ENCODE measurements around the gene PIM2. TPM values are rescaled to one million over a fixed set of nuclear protein-coding genes. Genes with fewer than 3 reads are reported as not detected.

The PIM2 gene
- total and polyA plus RNA-seq, 2 of the 4 experiments (the other 2 are of a cell fraction): 7.3 to 9.4 TPM

DNA sequence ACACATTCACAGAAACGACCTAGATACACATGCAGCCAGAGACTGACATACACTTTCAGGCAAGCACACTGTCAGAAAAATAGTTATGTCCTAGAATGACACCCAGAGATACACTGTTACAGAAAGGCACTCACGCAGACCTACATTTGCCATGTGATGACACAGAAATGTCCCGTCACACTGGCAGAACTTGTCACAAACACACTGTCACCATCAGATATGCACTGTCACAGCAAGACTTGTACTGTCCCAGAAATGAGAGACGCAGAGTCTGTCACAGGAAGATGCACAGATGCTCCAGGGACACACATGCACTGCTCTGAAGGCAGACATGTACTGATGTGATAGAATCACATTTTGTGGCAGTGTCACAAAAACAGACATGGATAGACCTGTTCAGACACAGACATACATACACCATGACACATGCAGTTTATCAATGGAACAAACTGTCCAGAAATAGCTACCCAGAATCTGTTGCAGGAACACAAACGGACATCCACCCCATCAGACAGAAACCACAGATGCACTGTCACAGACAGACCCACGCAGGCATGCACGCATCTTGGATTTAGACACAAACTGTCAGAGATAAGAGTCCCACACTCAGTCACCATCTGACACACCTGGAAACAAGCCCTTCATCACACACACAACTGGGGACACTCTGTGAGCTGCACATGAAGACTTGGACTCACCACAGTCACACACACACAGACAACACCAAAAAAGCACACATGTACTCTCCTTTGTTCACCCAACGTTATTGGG is 1.3 kb upstream of the PIM2 start:
- TF ChIP-seq RCOR1 (IDR thresholded peaks at IDR 0.05; ENCODE audit: insufficient replicate concordance, low read length): no peak
- TF ChIP-seq POLR2A (IDR thresholded peaks at IDR 0.05; ENCODE audit: low read depth, low read length): no peak
- TF ChIP-seq MAZ (IDR thresholded peaks at IDR 0.05; ENCODE audit: borderline replicate concordance, low read depth, low read length): no peak
- TF ChIP-seq MAFK (IDR thresholded peaks at IDR 0.05; ENCODE audit: low read depth, low read length): no peak
- no peak for TF ChIP-seq RFX5 (IDR thresholded peaks at IDR 0.05; ENCODE audit: low read depth, low read length)
- TF ChIP-seq FOS (IDR thresholded peaks at IDR 0.05; ENCODE audit: low read depth, low read length): no peak
- no peak for TF ChIP-seq NFE2L2 (IDR thresholded peaks at IDR 0.05; ENCODE audit: low read depth, low read length)
- TF ChIP-seq, protein P1, sequence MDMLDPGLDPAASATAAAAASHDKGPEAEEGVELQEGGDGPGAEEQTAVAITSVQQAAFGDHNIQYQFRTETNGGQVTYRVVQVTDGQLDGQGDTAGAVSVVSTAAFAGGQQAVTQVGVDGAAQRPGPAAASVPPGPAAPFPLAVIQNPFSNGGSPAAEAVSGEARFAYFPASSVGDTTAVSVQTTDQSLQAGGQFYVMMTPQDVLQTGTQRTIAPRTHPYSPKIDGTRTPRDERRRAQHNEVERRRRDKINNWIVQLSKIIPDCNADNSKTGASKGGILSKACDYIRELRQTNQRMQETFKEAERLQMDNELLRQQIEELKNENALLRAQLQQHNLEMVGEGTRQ (IDR thresholded peaks at IDR 0.05; ENCODE audit: low read depth, low read length): no peak
- TF ChIP-seq CHD1 (IDR thresholded peaks at IDR 0.05; ENCODE audit: low read depth, low read length): no peak
- TF ChIP-seq RAD21 (IDR thresholded peaks at IDR 0.05; ENCODE audit: low read length): no peak
- TF ChIP-seq CEBPB (IDR thresholded peaks at IDR 0.05; ENCODE audit: low read depth, low read length): no peak
- no peak for TF ChIP-seq BHLHE40 (IDR thresholded peaks at IDR 0.05; ENCODE audit: low read depth, low read length)
- no peak for TF ChIP-seq MXI1 (IDR thresholded peaks at IDR 0.05; ENCODE audit: borderline replicate concordance, low read depth, low read length)
- TF ChIP-seq, protein P2, sequence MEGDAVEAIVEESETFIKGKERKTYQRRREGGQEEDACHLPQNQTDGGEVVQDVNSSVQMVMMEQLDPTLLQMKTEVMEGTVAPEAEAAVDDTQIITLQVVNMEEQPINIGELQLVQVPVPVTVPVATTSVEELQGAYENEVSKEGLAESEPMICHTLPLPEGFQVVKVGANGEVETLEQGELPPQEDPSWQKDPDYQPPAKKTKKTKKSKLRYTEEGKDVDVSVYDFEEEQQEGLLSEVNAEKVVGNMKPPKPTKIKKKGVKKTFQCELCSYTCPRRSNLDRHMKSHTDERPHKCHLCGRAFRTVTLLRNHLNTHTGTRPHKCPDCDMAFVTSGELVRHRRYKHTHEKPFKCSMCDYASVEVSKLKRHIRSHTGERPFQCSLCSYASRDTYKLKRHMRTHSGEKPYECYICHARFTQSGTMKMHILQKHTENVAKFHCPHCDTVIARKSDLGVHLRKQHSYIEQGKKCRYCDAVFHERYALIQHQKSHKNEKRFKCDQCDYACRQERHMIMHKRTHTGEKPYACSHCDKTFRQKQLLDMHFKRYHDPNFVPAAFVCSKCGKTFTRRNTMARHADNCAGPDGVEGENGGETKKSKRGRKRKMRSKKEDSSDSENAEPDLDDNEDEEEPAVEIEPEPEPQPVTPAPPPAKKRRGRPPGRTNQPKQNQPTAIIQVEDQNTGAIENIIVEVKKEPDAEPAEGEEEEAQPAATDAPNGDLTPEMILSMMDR (conservative IDR thresholded peaks at IDR 0.05; ENCODE audit: low read depth, low read length): no peak
- TF ChIP-seq, protein P3, sequence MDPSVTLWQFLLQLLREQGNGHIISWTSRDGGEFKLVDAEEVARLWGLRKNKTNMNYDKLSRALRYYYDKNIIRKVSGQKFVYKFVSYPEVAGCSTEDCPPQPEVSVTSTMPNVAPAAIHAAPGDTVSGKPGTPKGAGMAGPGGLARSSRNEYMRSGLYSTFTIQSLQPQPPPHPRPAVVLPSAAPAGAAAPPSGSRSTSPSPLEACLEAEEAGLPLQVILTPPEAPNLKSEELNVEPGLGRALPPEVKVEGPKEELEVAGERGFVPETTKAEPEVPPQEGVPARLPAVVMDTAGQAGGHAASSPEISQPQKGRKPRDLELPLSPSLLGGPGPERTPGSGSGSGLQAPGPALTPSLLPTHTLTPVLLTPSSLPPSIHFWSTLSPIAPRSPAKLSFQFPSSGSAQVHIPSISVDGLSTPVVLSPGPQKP (IDR thresholded peaks at IDR 0.05; ENCODE audit: borderline replicate concordance, low read depth, low read length): no peak
- Histone ChIP-seq H3K18ac (ENCODE audit: low read depth, low read length) (no peak overlapping the region), H3K14ac (replicated peaks; ENCODE audit: low read depth, low read length) (no peak overlapping the region), H3K9me1 (ENCODE audit: insufficient read depth, low read length) (peaks cover 5% of the 10 kb centered on the region; the same call in 1 of the 2 replicates), H2AK9ac (replicated peaks; ENCODE audit: low read depth, low read length, poor library complexity) (no peak overlapping the region), H3K4me1 (ENCODE audit: control insufficient read depth, insufficient read depth, low read length) (peaks cover 3% of the 10 kb centered on the region; the same call in 1 of the 2 replicates), H2BK120ac (ENCODE audit: low read depth, low read length) (no peak overlapping the region), H3K23ac (ENCODE audit: low read depth, low read length) (no peak overlapping the region), H3K27me3 (ENCODE audit: control insufficient read depth, insufficient read depth, low read length) (no peaks in the 10 kb centered on the region), H2AK5ac (ENCODE audit: low read depth, low read length) (no peak overlapping the region), H2AFZ (replicated peaks; ENCODE audit: low read length, poor library complexity) (no peak overlapping the region), H3K27ac (ENCODE audit: insufficient read depth, low read length) (no peak overlapping the region), H2BK15ac (ENCODE audit: low read depth, low read length) (no peak overlapping the region), H2BK5ac (ENCODE audit: low read depth, low read length, poor library complexity, severe bottlenecking) (no peak overlapping the region), H3K9ac (ENCODE audit: low read depth, low read length) (no peak overlapping the region), H3K4ac (ENCODE audit: low read depth, low read length) (no peak overlapping the region), H4K5ac (ENCODE audit: low read depth, low read length) (no peak overlapping the region), H3K79me1 (ENCODE audit: low read depth in 1 of 2, low read length in 2 of 2) (peaks cover 4 to 21% of the 10 kb centered on the region in 2 experiments; a peak in 2 of 4 replicates), H2BK20ac (ENCODE audit: low read depth, low read length) (no peak overlapping the region), H4K8ac (ENCODE audit: low read depth in 2 of 2, low read length in 2 of 2) (no peak overlapping the region), H3K56ac (ENCODE audit: extremely low read depth, insufficient read depth, low read length) (no peak overlapping the region), H3K9me3 (ENCODE audit: control insufficient read depth, insufficient read depth, low read length) (no peaks in the 10 kb centered on the region; the same call in 1 of the 2 replicates), H3K4me3 (ENCODE audit: insufficient read depth, low read depth, low read length) (no peak overlapping the region), H3K4me2 (ENCODE audit: low read depth, low read length) (no peak overlapping the region), H4K20me1 (ENCODE audit: insufficient read depth, low read length) (peaks cover 16% of the 10 kb centered on the region; the same call in 1 of the 2 replicates), H4K91ac (ENCODE audit: insufficient read depth, low read depth, low read length) (no peak overlapping the region), H3K36me3 (ENCODE audit: control insufficient read depth, insufficient read depth, low read length) (peaks cover 14% of the 10 kb centered on the region)
- ChIA-PET POLR2A (ENCODE audit: unreplicated experiment) (no interaction called here), CTCF (no interaction called here)
- no peak for ATAC-seq (ENCODE audit: low read depth)
- dilution Hi-C loops (cut with HindIII; ENCODE audit: low sequenced_read_pairs, unreplicated experiment): no loop called here
- intact Hi-C loops (cut with micrococcal nuclease): loop anchor here (5.0 kb wide), 1 partner anchor 122 kb away; the partner anchor contains the start of gene TFE3
- 33% methylated on average over 2 of the region's 8 CpGs; no CpG with 5 or more reads in 1 of the 2 experiments for WGBS, 2 experiments (ENCODE audit: extremely low coverage in 2 of 2, insufficient read length in 1 of 2)
- no TSS peak for BruUV-seq (replicated peaks)
- in situ Hi-C loops (cut with MboI; ENCODE audit: low sequenced_read_pairs): no loop called here
- no peak for DNase-seq
